HG03108 (cell line): ENCODE measurements around the gene NYNRIN.
A peak's percentile ranks its signal among the peaks of the same experiment; 100 is the strongest.
"Not testable (repeated sequence)": the region's sequence is repeated elsewhere in the genome, so short reads cannot be mapped to it uniquely, and the experiment has no call there.

ENCODE experiments used
- ATAC-seq: cut with Tn5 transposase; IDR thresholded peaks from one replicate; pipeline ENCODE4 v1.9.1; 2021; ENCODE audit warnings: moderate library complexity; ENCODE audit not compliant: unreplicated experiment

Gene NYNRIN

GRCh38 chr14:24442240-24443052 lies 43.6 kb downstream of the NYNRIN start, which contains the start of gene SDR39U1:
SDR39U1 (minus strand) TSS chr14:24442776; CDS start chr14:24442769, 7 bp downstream.
- ATAC-seq: peak; percentile 88

- no peak for ATAC-seq
These were observed 44.4 kb downstream of the NYNRIN start for GRCh38 chr14:24443053-24443665.

GRCh38 chr14:24450828-24451227 lies 52.0 kb downstream of the NYNRIN start:
- ATAC-seq: not testable (repeated sequence)

GRCh38 chr14:24456980-24457379 lies 58.2 kb downstream of the NYNRIN start:
- ATAC-seq: no peak

GRCh38 chr14:24458736-24459135 lies 59.9 kb downstream of the NYNRIN start:
- ATAC-seq: no peak

GRCh38 chr14:24459331-24459730 lies 60.5 kb downstream of the NYNRIN start:
- ATAC-seq: no peak

- no peak for ATAC-seq
These were observed 62.5 kb downstream of the NYNRIN start for GRCh38 chr14:24461336-24461735.

- ATAC-seq: no peak
These were observed 64.4 kb downstream of the NYNRIN start for GRCh38 chr14:24463017-24463883.

GRCh38 chr14:24463884-24464785 lies 65.3 kb downstream of the NYNRIN start:
- no peak for ATAC-seq

GRCh38 chr14:24465368-24465767 lies 66.6 kb downstream of the NYNRIN start:
- ATAC-seq: no peak

GRCh38 chr14:24465805-24466204 lies 67.0 kb downstream of the NYNRIN start:
- ATAC-seq: no peak
